Hematopoietic multipotent progenitor cell treated with erythropoietin and hydrocortisone succinate and interleukin-3 and kit ligand, for 17 days (in vitro differentiated cells): Measurements from ENCODE around the gene UTP15.

Experiments used
- DNase-seq: peaks from one replicate; pipeline ENCODE4 v3.0.0-alpha.2; 2015; ENCODE audit warnings: low spot score

The UTP15 gene

GRCh38 chr5:73565139-73565968 lies at the start of gene UTP15, which contains the start of gene ANKRA2:
TSS of gene UTP15 (plus strand) at chr5:73565743. CDS start at chr5:73567345, 1,602 bp downstream.
TSS of gene ANKRA2 (minus strand) at chr5:73565639. CDS start at chr5:73562881, 2,758 bp downstream.
- peak; percentile 99 for DNase-seq

GRCh38 chr5:73519531-73520283 lies 45.8 kb upstream of the UTP15 start:
- peak; percentile 79 for DNase-seq

DNA sequence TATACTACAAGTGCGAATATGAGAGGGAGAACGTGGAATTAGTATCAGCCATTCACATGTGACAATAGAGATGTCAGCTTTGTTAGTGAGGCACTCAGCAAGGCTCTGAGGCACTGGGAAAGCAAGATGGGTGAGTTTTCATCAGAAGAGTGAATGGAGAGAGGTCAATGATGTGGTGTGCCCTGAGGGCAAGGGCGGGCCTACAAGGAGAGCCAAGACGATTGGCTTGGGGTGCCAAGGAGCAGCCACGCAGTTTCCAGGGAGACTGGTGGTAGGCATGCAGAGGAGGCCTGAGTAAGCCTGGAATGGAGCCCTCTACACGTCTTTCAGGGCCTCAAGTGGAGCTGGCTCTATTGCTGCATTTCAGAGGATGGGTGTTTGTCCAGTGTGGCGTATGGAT lies 42.6 kb upstream of the UTP15 start:
- no peak for DNase-seq

- DNase-seq = no peak
Measured at GRCh38 chr5:73523861-73524260, 41.7 kb upstream of the UTP15 start.

DNA sequence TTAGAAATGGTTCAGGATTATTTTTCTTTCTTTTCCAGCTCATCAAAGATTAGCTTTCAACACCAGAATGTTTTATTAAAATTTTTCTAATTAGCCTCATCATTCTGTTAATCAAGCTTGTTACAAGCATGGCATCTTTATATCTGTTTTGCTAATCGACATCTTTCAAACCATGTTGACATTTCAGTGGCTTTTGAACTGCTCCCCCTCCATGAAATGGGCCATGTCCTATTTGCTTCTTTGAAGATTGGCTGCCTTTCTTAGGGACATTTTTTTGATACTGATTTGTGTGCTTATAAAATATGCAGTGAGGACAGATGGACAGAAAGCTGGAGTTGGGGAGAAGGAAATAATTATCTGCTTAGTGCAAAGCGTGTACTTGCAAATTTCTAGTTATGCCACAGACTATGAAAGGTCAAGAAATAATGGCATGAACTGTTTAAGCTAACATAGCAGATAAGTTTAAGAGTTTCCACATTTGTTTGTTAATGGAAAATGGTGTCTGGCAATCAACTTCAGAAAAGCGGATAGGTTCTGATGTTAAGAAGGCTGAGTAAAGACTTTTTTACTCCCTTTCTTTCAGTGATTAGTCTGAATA lies 39.8 kb upstream of the UTP15 start:
- no peak for DNase-seq

DNA sequence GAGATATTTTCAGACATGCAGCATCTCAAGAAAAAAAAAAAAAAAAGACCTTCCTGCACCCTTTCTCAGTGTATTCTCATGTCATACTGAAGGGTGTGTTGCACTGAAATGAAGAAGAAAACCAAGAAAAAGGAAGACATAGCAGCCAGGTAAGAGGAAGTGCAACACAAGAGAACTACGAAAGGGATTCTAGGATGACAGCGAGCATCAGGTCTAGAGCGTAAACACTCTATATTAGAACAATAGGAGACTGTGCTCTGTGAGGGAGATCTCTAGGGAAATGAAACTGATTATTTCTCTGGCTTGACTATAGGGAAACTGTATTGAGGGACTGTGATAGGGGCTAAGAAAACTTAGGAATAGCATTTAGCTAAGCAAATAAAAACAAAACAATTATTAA lies 37.3 kb upstream of the UTP15 start:
- no peak for DNase-seq

DNA sequence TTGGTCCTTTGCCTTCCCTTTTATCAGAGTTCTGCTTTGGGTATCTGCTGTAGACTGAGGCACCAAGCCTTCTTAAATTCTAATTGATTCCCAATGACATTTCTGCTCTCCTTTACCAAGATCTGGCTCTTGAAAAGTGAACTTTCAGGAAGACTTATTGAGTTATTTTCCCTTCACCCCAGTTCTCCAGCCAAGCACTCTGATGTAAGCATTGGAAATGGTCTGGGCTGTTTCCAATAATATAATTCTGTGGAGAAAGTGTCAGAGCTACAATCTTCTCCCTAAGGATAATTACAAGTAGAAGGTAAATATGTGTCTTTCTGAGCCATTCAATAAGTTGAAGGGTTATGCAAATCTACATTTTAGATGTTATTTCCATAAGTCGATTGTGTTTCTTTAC lies 36.5 kb upstream of the UTP15 start:
- DNase-seq = no peak

- no peak for DNase-seq
Measured at GRCh38 chr5:73531356-73531755, 34.2 kb upstream of the UTP15 start.

DNA sequence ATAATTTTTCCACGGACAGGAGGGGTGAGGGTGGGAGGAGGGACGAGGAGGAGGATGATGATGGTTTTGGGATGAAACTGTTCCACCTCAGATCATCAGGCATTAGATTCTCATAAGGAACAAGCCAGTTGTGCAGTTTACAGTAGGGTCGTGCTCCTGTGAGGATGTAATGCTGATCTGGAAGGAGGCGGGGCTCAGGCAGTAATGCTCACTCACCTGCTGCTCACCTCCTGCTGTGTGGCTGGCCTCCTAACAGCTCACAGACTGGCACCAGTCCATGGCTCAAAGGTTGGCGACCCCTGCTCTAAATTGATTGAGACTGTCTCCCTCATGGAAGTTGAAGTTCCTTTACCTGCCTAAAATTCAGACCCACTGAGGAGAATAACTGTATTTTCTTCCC lies 33.3 kb upstream of the UTP15 start:
- no peak for DNase-seq

DNA sequence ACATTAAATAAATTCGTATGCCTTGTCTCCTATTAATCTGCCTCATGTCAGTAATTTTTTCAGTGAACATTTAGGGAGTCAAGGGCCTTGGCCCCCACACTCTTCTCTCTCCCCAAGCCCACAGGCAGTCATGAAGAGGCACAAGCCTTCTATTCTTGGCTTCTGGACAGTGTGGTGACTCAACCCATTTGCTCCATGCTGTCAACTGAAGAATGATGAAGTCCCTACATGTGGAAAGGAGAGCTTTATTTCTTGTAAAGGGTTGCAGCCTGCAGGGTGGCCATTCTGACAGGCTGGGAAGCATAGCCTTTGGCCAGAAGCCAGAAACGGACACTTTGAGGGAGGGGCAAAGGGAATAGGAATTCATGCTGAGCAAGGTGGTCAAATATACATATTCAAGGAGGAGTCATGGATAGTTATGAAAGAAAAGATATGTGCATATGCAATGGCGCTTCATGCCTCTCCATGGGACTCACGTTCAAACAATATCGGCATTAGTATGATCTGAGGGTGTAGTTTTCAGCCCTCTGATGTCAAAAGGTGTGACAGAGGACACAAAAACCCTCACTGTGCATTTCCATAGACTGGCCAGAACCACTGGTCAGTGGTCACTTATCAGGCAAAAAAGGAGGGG lies 31.4 kb upstream of the UTP15 start:
- no peak for DNase-seq

DNA sequence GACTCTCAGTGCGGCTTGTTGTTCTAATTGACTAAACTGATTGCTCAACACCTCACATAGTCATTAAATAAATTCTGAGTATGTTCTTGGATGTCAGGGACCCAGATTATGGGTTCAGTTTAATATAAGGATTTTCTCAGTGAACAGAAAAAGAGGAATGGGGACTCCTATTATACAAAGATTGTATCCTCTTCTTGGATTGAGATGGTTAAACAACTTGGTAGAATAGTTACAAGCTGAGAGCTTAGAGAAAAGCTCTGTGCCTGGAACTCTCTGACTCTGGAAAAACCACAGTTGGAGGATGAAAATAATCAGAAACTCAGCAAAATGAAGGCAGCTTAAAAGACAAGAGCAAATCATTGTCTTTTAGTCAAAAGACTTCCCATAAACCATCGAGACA lies 30.6 kb upstream of the UTP15 start:
- no peak for DNase-seq

DNA sequence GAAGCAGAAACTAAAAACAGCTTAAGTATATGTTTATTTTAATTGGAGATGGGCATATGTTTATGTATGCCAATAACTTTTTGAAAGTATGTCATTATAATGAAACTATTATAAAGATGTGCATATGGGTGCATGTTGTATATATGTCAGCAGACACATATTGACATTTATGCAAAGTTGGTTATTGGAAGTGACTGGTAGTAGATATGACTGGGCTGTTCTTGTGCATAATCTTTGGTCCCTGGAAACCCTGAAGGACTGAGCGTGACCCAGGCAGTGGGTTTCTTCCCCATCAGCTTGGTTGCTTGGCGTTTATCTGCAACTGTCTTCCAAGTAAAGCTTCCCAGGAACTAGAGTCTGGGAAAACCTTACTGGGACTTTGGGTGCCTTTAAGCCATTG lies 25.8 kb upstream of the UTP15 start:
- no peak for DNase-seq

DNA sequence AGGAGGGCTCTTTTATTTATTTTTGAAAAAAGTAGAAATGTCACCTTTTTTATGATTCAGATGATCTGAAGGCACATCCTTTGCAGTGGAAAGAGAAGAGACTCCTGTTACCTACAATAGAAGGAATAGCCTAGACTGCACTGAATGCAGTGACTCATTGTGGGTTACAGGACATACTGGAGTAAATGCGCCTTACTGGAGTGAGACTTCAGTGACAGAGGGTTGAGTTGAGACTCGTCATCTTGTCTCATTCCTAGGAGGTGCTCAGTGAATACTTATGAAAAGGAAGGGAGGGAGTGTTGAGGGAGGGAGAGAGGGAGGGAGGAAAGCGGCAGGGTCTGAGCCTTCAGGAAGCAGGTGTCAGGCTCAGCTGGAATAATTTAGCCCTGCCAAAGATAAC lies 25.4 kb upstream of the UTP15 start:
- no peak for DNase-seq

DNA sequence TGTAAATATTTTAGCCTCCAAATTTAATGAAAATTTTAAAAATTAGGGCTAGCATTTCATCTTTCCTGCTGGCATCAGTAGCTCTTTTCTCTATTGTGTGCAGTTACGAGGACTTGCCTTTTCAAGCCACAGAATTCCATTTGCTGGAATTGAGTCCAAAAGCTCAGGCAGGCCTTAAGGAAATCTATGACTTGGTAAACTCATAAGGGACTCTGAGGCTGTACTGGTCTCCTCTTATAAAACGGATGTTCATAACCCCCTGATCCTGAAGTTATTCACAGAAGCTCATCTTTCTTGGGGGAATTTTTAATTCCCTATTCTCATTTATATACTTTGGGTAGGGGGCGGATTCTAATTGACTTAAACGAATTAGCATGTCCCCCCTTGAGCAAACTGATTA lies 23.5 kb upstream of the UTP15 start:
- DNase-seq = no peak

DNA sequence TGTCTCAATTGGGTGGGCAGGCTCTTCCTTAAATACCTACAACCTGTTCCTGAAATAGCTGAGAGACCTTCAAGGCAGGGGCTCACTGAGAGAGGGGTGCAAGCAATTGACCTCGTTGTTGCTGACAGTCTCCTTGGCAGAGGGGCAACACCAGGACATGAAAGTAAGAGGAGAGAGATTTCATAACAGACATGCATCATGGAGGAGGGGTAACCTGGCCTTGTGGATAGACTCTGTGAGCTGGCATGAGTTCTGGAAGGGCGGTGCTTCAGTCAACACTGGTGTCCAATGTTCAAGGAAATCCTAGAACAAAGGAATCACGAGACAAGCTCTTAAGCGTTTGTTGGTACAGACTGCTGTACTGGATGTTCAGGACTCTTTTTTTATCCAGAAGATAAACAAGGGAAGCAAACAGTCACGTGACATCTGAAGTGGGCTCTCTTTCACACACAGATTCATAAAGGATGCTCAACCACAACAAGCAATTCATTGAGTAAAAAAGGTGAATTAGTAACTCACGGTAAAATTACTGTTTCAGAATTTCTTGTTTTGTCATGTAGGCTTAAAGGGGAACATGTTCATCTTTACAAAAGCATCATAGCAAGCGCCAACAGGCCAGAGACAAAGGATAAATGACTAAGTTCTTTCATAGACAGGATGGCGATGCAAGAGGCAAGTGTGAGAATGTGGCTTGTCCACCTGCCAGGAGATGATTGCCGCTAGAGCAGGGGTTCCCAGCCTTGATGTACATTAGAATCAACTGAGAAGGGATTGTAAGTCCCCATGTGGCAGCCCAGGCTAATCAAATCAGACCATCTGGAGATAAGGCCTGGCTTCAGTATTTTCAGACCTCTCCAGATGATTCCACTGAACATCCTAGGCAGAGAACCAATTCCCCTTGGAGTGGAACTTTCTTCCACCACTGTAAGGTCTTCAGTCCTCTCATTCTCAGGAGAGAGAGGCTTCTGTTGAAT lies 20.8 kb upstream of the UTP15 start:
- DNase-seq = no peak

DNA sequence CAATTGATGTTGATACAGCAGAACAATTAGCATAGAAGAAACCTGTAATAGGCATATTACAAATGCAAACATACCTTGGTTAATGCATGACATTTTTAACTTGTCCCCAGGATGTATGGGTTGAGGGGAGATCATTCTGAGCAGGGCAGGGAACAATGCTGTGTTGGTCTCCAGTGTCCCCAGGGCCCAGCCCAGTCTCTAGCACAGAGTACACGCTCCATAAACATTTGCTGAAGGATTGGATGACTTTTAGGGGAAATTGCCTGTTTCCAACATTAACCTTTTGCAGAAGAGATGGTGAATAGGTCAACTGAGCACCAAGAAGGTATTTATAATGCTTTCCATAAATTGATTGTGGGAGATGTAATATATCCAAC lies 20.2 kb upstream of the UTP15 start:
- no peak for DNase-seq

DNA sequence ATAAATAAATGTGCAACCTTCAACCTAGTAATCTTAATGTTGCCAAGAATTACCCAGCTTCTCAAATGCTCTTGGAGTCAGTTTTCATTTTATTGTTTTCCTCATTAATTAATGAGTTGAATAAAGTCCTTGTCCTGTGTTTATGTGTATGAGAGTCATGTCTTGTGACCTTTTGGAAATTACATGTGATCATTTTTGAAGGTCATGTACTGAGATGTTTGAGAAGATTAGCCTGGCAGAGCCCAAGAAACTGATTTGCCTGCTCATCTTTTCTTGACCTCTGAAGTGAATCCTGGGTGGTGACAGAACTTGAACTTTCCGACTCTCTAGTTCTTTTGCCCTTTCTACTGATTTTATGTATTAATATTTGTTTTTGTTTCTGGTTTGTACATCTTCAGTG lies 15.5 kb upstream of the UTP15 start:
- no peak for DNase-seq

DNA sequence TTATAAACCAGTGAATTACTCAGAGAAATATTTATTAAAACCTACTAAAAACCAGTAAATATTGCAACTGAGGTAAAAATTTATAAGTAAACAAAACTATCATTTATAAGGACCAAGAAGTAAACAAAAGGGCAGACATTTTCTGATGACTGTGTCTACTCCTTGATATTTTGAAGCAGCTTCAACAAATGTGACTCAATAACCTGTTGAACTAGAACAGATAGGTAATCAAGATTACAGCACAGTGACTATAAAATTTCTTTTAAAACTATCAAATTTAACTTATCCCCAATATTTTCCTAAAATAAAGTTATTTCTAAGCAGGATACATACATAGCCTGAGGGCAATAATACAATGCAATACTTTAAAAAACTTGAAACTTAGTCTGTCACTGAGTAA lies 12.9 kb upstream of the UTP15 start:
- DNase-seq = no peak

DNA sequence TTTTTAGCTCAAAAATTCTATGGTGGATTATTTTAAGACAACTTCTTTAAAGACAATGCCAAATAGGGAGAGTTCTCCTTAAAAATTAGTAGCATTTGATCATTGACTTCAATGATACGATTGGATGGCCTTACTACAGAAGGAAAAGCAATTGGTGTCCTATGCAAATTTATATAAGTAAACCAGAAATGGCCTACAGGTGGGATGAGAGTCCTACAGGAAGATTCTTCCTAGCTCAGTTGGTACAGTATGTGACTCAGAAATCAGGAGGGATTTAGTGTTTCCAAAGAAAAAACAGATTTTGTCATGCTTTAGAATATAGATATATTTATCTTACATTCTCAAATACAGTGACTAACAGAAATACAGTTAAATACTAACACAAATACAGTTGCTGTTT lies 6.6 kb upstream of the UTP15 start:
- DNase-seq = peak; percentile 26

DNA sequence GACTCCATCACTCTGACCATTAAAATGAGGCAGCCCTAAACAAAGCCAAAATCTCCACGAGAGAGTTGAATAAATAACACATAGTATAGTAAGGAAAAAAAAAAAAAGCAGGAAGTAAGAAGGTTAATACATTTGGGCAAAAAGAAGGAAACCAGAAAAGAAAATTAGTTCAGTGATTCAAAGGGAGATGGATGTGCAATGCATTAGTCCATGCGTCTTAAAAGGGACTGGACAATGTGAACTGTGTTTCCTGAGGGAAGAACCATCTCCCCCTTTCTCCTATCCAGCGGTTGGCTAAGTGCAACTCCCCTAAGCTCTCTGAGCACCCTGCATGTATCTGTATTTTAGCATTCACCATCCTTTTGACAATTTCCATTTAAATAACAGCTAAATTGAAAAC lies 1.5 kb upstream of the UTP15 start:
- DNase-seq = peak; percentile 30

GRCh38 chr5:73564675-73565074 lies 868 bp upstream of the UTP15 start:
- DNase-seq = peak; percentile 68
